DOHH2 (cell line): ENCODE measurements around the gene ERG.

Source experiments
- H3F3A ChIP-seq: fragments of 200-600 bp; sonication (generic), shearing (Covaris generic); 2 replicates; pipeline ENCODE4 v1.6.0; 2016; ENCODE audit warnings: antibody characterized with exemption, mild to moderate bottlenecking; ENCODE audit not compliant: control insufficient read depth, insufficient read depth
- H3K27ac ChIP-seq: fragments of 200-600 bp; sonication (generic); 2 replicates; pipeline ENCODE4 v1.5.1; 2014; ENCODE audit warnings: low read depth, mild to moderate bottlenecking, low read length, moderate library complexity
- H3K27me3 ChIP-seq: fragments of 200-600 bp; sonication (generic); 2 replicates; pipeline ENCODE4 v1.6.1; 2014; ENCODE audit warnings: mild to moderate bottlenecking, low read length, mixed read lengths; ENCODE audit not compliant: control insufficient read depth
- H3K36me3 ChIP-seq: fragments of 200-600 bp; sonication (generic); 2 replicates; pipeline ENCODE4 v1.6.1; 2014; ENCODE audit warnings: mild to moderate bottlenecking, low read length, moderate library complexity, mixed read lengths; ENCODE audit not compliant: control insufficient read depth
- H3K4me1 ChIP-seq: fragments of 200-600 bp; sonication (generic); 2 replicates; pipeline ENCODE4 v1.6.1; 2014; ENCODE audit warnings: mild to moderate bottlenecking, low read length, mixed read lengths; ENCODE audit not compliant: control insufficient read depth
- H3K4me2 ChIP-seq: fragments of 200-600 bp; sonication (generic); 2 replicates; pipeline ENCODE4 v1.6.0; 2014; ENCODE audit warnings: mild to moderate bottlenecking, low read length, moderate library complexity
- H3K4me3 ChIP-seq: fragments of 200-600 bp; sonication (generic); 2 replicates; pipeline ENCODE4 v1.5.1; 2014; ENCODE audit warnings: mild to moderate bottlenecking, low read length, mixed read lengths
- H3K79me2 ChIP-seq: fragments of 200-600 bp; sonication (generic); 2 replicates; pipeline ENCODE4 v1.6.1; 2014; ENCODE audit warnings: mild to moderate bottlenecking, low read length, mixed read lengths; ENCODE audit not compliant: control insufficient read depth
- H3K9me2 ChIP-seq: fragments of 200-600 bp; sonication (generic); replicated peaks from 2 replicates; pipeline ENCODE4 v1.6.1; 2014; ENCODE audit warnings: mild to moderate bottlenecking, low read length, mixed read lengths; ENCODE audit not compliant: control insufficient read depth
- H3K9me3 ChIP-seq: fragments of 200-600 bp; sonication (generic); 2 replicates; pipeline ENCODE4 v1.6.1; 2014; ENCODE audit warnings: antibody characterized with exemption, low read length, mixed read lengths; ENCODE audit not compliant: control insufficient read depth, insufficient read depth
- H4K20me1 ChIP-seq: fragments of 200-600 bp; sonication (generic); 2 replicates; pipeline ENCODE4 v1.6.0; 2014; ENCODE audit warnings: low read depth, mild to moderate bottlenecking, antibody characterized with exemption, low read length, moderate library complexity; ENCODE audit not compliant: control insufficient read depth, insufficient read depth
- CTCF ChIP-seq: fragments of 200-600 bp; sonication (generic); IDR thresholded peaks from one replicate; pipeline ENCODE4 v1.5.1; 2014; ENCODE audit warnings: antibody characterized with exemption, mild to moderate bottlenecking, low read depth, low read length; ENCODE audit not compliant: poor library complexity, severe bottlenecking
- EZH2phosphoT487 ChIP-seq: fragments of 200-600 bp; sonication (generic); IDR thresholded peaks from 2 replicates; pipeline ENCODE4 v1.6.1; 2017; ENCODE audit warnings: borderline replicate concordance, mild to moderate bottlenecking, antibody characterized with exemption, low read length, moderate library complexity, mixed read lengths

The ERG gene

GRCh38 chr21:38511198-38511597 is 12.9 kb upstream of the ERG start:
- no peak overlapping the region for H3K4me2 ChIP-seq
- no peaks in the 10 kb centered on the region for H3K9me3 ChIP-seq
- H3K36me3 ChIP-seq, result no peaks in the 10 kb centered on the region
- no peaks in the 10 kb centered on the region for H3K4me1 ChIP-seq
- H3K4me3 ChIP-seq, result no peak overlapping the region
- H3K79me2 ChIP-seq, result no peaks in the 10 kb centered on the region
- no peak overlapping the region for H3K27ac ChIP-seq
- no peaks in the 10 kb centered on the region for H4K20me1 ChIP-seq
- H3F3A ChIP-seq, result no peaks in the 10 kb centered on the region
- no peaks in the 10 kb centered on the region for H3K9me2 ChIP-seq
- no peak for TF ChIP-seq EZH2phosphoT487
- TF ChIP-seq CTCF, result no peak
- H3K27me3 ChIP-seq, result no peaks in the 10 kb centered on the region

GRCh38 chr21:38507374-38507942 is 9.2 kb upstream of the ERG start:
- Histone ChIP-seq H3K4me2 (no peak overlapping the region), H3K27ac (no peak overlapping the region)
- TF ChIP-seq CTCF (no peak), EZH2phosphoT487 (no peak)

GRCh38 chr21:38506661-38507281 is 8.5 kb upstream of the ERG start:
- Histone ChIP-seq H3K4me2 (no peak overlapping the region), H3K27me3 (no peaks in the 10 kb centered on the region), H3K9me3 (no peaks in the 10 kb centered on the region), H3F3A (no peaks in the 10 kb centered on the region), H4K20me1 (no peaks in the 10 kb centered on the region), H3K27ac (no peak overlapping the region), H3K36me3 (no peaks in the 10 kb centered on the region), H3K9me2 (no peaks in the 10 kb centered on the region), H3K4me1 (no peaks in the 10 kb centered on the region), H3K4me3 (no peak overlapping the region), H3K79me2 (no peaks in the 10 kb centered on the region)
- TF ChIP-seq EZH2phosphoT487 (no peak), CTCF (no peak)

More at GRCh38 chr21:38507374-38507942, 9.2 kb upstream of the ERG start:
- no peaks in the 10 kb centered on the region for H4K20me1 ChIP-seq
- H3K9me2 ChIP-seq, result no peaks in the 10 kb centered on the region
- no peak overlapping the region for H3K4me3 ChIP-seq
- no peaks in the 10 kb centered on the region for H3F3A ChIP-seq
- H3K27me3 ChIP-seq, result no peaks in the 10 kb centered on the region
- H3K4me1 ChIP-seq, result no peaks in the 10 kb centered on the region
- H3K79me2 ChIP-seq, result no peaks in the 10 kb centered on the region
- no peaks in the 10 kb centered on the region for H3K36me3 ChIP-seq
- H3K9me3 ChIP-seq, result no peaks in the 10 kb centered on the region
